DOHH2 (cell line): Measurements from ENCODE around the gene SLC11A1.

Experiments used
- H3F3A ChIP-seq: fragments of 200-600 bp; sonication (generic), shearing (Covaris generic); 2 replicates; pipeline ENCODE4 v1.6.0; 2016; ENCODE audit warnings: antibody characterized with exemption, mild to moderate bottlenecking; ENCODE audit not compliant: control insufficient read depth, insufficient read depth
- H3K27ac ChIP-seq: fragments of 200-600 bp; sonication (generic); 2 replicates; pipeline ENCODE4 v1.5.1; 2014; ENCODE audit warnings: low read depth, mild to moderate bottlenecking, low read length, moderate library complexity
- H3K27me3 ChIP-seq: fragments of 200-600 bp; sonication (generic); 2 replicates; pipeline ENCODE4 v1.6.1; 2014; ENCODE audit warnings: mild to moderate bottlenecking, low read length, mixed read lengths; ENCODE audit not compliant: control insufficient read depth
- H3K36me3 ChIP-seq: fragments of 200-600 bp; sonication (generic); 2 replicates; pipeline ENCODE4 v1.6.1; 2014; ENCODE audit warnings: mild to moderate bottlenecking, low read length, moderate library complexity, mixed read lengths; ENCODE audit not compliant: control insufficient read depth
- H3K4me1 ChIP-seq: fragments of 200-600 bp; sonication (generic); 2 replicates; pipeline ENCODE4 v1.6.1; 2014; ENCODE audit warnings: mild to moderate bottlenecking, low read length, mixed read lengths; ENCODE audit not compliant: control insufficient read depth
- H3K4me2 ChIP-seq: fragments of 200-600 bp; sonication (generic); 2 replicates; pipeline ENCODE4 v1.6.0; 2014; ENCODE audit warnings: mild to moderate bottlenecking, low read length, moderate library complexity
- H3K4me3 ChIP-seq: fragments of 200-600 bp; sonication (generic); 2 replicates; pipeline ENCODE4 v1.5.1; 2014; ENCODE audit warnings: mild to moderate bottlenecking, low read length, mixed read lengths
- H3K79me2 ChIP-seq: fragments of 200-600 bp; sonication (generic); 2 replicates; pipeline ENCODE4 v1.6.1; 2014; ENCODE audit warnings: mild to moderate bottlenecking, low read length, mixed read lengths; ENCODE audit not compliant: control insufficient read depth
- H3K9me2 ChIP-seq: fragments of 200-600 bp; sonication (generic); replicated peaks from 2 replicates; pipeline ENCODE4 v1.6.1; 2014; ENCODE audit warnings: mild to moderate bottlenecking, low read length, mixed read lengths; ENCODE audit not compliant: control insufficient read depth
- H3K9me3 ChIP-seq: fragments of 200-600 bp; sonication (generic); 2 replicates; pipeline ENCODE4 v1.6.1; 2014; ENCODE audit warnings: antibody characterized with exemption, low read length, mixed read lengths; ENCODE audit not compliant: control insufficient read depth, insufficient read depth
- H4K20me1 ChIP-seq: fragments of 200-600 bp; sonication (generic); 2 replicates; pipeline ENCODE4 v1.6.0; 2014; ENCODE audit warnings: low read depth, mild to moderate bottlenecking, antibody characterized with exemption, low read length, moderate library complexity; ENCODE audit not compliant: control insufficient read depth, insufficient read depth
- EZH2phosphoT487 ChIP-seq: fragments of 200-600 bp; sonication (generic); IDR thresholded peaks from 2 replicates; pipeline ENCODE4 v1.6.1; 2017; ENCODE audit warnings: borderline replicate concordance, mild to moderate bottlenecking, antibody characterized with exemption, low read length, moderate library complexity, mixed read lengths
- TF ChIP-seq, protein P1 (sequence below): fragments of 200-600 bp; sonication (generic); IDR thresholded peaks from one replicate; pipeline ENCODE4 v1.5.1; 2014; ENCODE audit warnings: antibody characterized with exemption, mild to moderate bottlenecking, low read depth, low read length; ENCODE audit not compliant: poor library complexity, severe bottlenecking

The SLC11A1 gene

DNA sequence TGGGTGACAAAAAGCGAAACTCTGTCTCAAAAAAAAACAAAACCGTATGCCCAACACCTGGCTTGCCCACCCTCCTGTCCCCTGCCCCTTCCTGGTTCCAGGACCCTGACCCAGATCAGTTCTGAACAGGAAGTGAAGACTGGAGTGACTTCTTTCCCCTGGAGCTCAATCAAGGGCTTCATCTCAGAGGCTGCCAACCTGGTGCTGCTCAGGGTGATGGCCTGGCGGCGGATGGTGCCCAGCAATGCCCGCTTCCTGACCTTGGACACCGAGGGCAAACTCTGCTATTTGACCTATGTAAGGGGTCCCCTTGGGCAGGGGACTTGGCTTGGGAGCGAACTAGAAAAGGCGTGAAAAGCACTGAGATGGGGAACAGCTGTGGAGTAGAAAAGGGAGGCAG, 19.5 kb upstream of the SLC11A1 start:
- H3K4me1 ChIP-seq: peaks cover 37% of the 10 kb centered on the region
- H3K27me3 ChIP-seq: no peaks in the 10 kb centered on the region
- H3K36me3 ChIP-seq: no peaks in the 10 kb centered on the region
- no peaks in the 10 kb centered on the region for H3K9me3 ChIP-seq
- H3K79me2 ChIP-seq: no peaks in the 10 kb centered on the region
- H3K27ac ChIP-seq: no peak overlapping the region
- H3K9me2 ChIP-seq: no peaks in the 10 kb centered on the region
- TF ChIP-seq EZH2phosphoT487: no peak
- TF ChIP-seq, protein P1, sequence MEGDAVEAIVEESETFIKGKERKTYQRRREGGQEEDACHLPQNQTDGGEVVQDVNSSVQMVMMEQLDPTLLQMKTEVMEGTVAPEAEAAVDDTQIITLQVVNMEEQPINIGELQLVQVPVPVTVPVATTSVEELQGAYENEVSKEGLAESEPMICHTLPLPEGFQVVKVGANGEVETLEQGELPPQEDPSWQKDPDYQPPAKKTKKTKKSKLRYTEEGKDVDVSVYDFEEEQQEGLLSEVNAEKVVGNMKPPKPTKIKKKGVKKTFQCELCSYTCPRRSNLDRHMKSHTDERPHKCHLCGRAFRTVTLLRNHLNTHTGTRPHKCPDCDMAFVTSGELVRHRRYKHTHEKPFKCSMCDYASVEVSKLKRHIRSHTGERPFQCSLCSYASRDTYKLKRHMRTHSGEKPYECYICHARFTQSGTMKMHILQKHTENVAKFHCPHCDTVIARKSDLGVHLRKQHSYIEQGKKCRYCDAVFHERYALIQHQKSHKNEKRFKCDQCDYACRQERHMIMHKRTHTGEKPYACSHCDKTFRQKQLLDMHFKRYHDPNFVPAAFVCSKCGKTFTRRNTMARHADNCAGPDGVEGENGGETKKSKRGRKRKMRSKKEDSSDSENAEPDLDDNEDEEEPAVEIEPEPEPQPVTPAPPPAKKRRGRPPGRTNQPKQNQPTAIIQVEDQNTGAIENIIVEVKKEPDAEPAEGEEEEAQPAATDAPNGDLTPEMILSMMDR: no peak
- H3K4me2 ChIP-seq: peak overlapping the region; percentile 56
- H4K20me1 ChIP-seq: no peaks in the 10 kb centered on the region
- peak overlapping the region; percentile 38; the same call in 1 of the 2 replicates for H3K4me3 ChIP-seq
- H3F3A ChIP-seq: peaks cover 19% of the 10 kb centered on the region

DNA sequence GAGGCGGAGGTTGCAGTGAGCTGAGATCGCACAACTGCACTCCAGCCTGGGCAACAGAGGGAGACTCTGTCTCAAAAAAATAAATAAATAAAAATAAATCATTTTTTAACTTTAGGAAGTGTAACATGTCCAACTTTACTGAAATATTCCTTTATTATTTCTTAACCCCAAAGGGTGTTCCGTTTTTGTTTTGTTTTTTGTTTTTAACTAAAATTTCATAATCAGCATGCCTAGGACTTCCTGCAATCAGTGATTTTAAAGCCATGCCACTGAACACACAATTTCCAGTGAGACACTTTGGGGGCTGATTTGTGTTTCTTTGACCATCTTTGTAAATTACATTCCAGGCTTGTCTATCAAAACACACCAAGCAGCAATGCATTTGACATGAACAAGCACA, 18.3 kb upstream of the SLC11A1 start:
- no peak overlapping the region for H3K4me3 ChIP-seq
- no peaks in the 10 kb centered on the region for H3K79me2 ChIP-seq

DNA sequence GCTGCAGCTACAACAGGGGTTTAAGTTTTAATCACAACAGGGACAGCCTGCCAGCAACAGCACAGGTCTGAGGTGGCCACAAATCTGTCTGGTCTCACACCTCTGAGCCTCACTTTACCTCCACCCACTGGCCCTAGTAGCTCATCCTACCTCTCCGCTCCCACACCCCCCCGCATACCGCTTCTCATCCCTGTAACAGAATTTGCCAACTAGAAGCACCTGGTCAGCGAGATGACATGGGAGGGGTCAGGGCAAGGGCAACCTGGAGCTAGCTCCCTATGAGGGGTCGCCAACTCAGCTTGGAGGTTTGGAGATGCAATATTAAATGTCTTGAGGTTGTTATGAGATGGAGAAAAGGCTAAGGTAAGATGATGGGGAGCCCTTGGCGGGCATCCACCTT, 17.9 kb upstream of the SLC11A1 start:
- no peak overlapping the region for H3K27ac ChIP-seq
- no peaks in the 10 kb centered on the region for H3K27me3 ChIP-seq
- H4K20me1 ChIP-seq: no peaks in the 10 kb centered on the region
- H3K79me2 ChIP-seq: no peaks in the 10 kb centered on the region
- no peaks in the 10 kb centered on the region for H3K9me3 ChIP-seq
- no peak overlapping the region for H3K4me2 ChIP-seq
- peaks cover 26% of the 10 kb centered on the region for H3F3A ChIP-seq
- H3K9me2 ChIP-seq: no peaks in the 10 kb centered on the region
- TF ChIP-seq, protein P1: no peak
- no peak for TF ChIP-seq EZH2phosphoT487
- no peaks in the 10 kb centered on the region for H3K36me3 ChIP-seq
- H3K4me1 ChIP-seq: peaks cover 49% of the 10 kb centered on the region
- no peak overlapping the region for H3K4me3 ChIP-seq

More for the DNA sequence above, 18.3 kb upstream of the SLC11A1 start:
- no peaks in the 10 kb centered on the region for H3K36me3 ChIP-seq
- H3K9me2 ChIP-seq: no peaks in the 10 kb centered on the region
- no peaks in the 10 kb centered on the region for H3K27me3 ChIP-seq
- H3F3A ChIP-seq: peaks cover 22% of the 10 kb centered on the region
- H3K27ac ChIP-seq: no peak overlapping the region
- H3K4me2 ChIP-seq: no peak overlapping the region
- H4K20me1 ChIP-seq: no peaks in the 10 kb centered on the region
- H3K9me3 ChIP-seq: no peaks in the 10 kb centered on the region
- H3K4me1 ChIP-seq: peaks cover 45% of the 10 kb centered on the region
- TF ChIP-seq EZH2phosphoT487: no peak
- TF ChIP-seq, protein P1: no peak
